Panc1 (cell line): ENCODE measurements around the gene HCFC1. TPM values are rescaled to one million over a fixed set of nuclear protein-coding genes. Genes with fewer than 3 reads are reported as not detected.

ENCODE experiments used
- ATAC-seq: fragments of 200-7000 bp; cut with Tn5 transposase; 2 replicates; pipeline ENCODE4 v1.9.1; 2020; ENCODE audit warnings: mild to moderate bottlenecking, moderate library complexity
- Bru-seq: library from RNA; stranded (reverse); fragments of 400-500 nt; gene quantifications from one replicate; lab custom pipeline; 2021; lab: Mats Ljungman, UMichigan
- BruChase-seq, 2 experiments: library from RNA; stranded (reverse); fragments of 400-500 nt; gene quantifications; one replicate each; lab custom pipeline; 2021; lab: Mats Ljungman, UMichigan
- BruUV-seq: library from RNA; stranded (reverse); fragments of 400-500 nt; replicated peaks from 2 replicates; lab custom pipeline; 2021; lab: Mats Ljungman, UMichigan
- CTCF ChIA-PET: fragments of 300-600 bp; sonication (Branson Sonifier 250); formaldehyde crosslinking; loops from one replicate; lab custom pipeline; 2022; ENCODE audit warnings: antibody characterized with exemption; lab: Charles Lee
- POLR2A ChIA-PET: fragments of 300-600 bp; sonication (Branson Sonifier 250); formaldehyde crosslinking; loops from one replicate; lab custom pipeline; 2022; ENCODE audit warnings: antibody characterized with exemption; lab: Charles Lee
- DNase-seq: peaks from one replicate; pipeline ENCODE4 v3.0.0-alpha.2; 2010; ENCODE audit warnings: low read depth, low spot score
- H3K27ac ChIP-seq: 2 replicates; pipeline ENCODE4 v1.5.1; 2011; ENCODE audit warnings: mild to moderate bottlenecking, low read length, inconsistent platforms
- H3K27me3 ChIP-seq: fragments of 200-500 bp; sonication (Bioruptor generic); 2 replicates; pipeline ENCODE4 v1.6.0; 2014; ENCODE audit warnings: low read length, inconsistent platforms; ENCODE audit not compliant: control insufficient read depth, insufficient read depth
- H3K36me3 ChIP-seq: fragments of 200-500 bp; sonication (Bioruptor generic); 2 replicates; pipeline ENCODE4 v1.5.1; 2014; ENCODE audit warnings: inconsistent platforms, mild to moderate bottlenecking, low read length, moderate library complexity; ENCODE audit not compliant: control insufficient read depth, insufficient read depth
- H3K4me1 ChIP-seq: 2 replicates; pipeline ENCODE4 v1.5.1; 2011; ENCODE audit warnings: inconsistent platforms, mild to moderate bottlenecking, low read length, moderate library complexity; ENCODE audit not compliant: control insufficient read depth, insufficient read depth
- H3K4me3 ChIP-seq, 2 experiments: 2 replicates each; pipeline ENCODE4 v1.5.1; 2011 to 2012; ENCODE audit warnings: low read depth in 2 of 2, low read length in 2 of 2, mild to moderate bottlenecking in 2 of 2, inconsistent platforms in 1 of 2, moderate library complexity in 1 of 2
- H3K9me3 ChIP-seq: fragments of 200-500 bp; sonication (Bioruptor generic); 2 replicates; pipeline ENCODE4 v1.5.1; 2014; ENCODE audit warnings: low read depth, mild to moderate bottlenecking, inconsistent platforms, low read length, moderate library complexity; ENCODE audit not compliant: control insufficient read depth, insufficient read depth
- CTCF ChIP-seq: fragments of 450-650 bp; IDR thresholded peaks from 2 replicates; pipeline ENCODE4 v1.5.1; 2017; ENCODE audit warnings: mild to moderate bottlenecking
- POLR2AphosphoS5 ChIP-seq: IDR thresholded peaks from 2 replicates; pipeline ENCODE4 v1.6.1; 2012; ENCODE audit warnings: mild to moderate bottlenecking, low read depth, low read length, moderate library complexity
- SIN3A ChIP-seq: IDR thresholded peaks from 2 replicates; pipeline ENCODE4 v1.6.1; 2012; ENCODE audit warnings: low read depth, mild to moderate bottlenecking, low read length, moderate library complexity, borderline replicate concordance; ENCODE audit not compliant: insufficient read depth
- TCF7L2 ChIP-seq: IDR thresholded peaks from 2 replicates; pipeline ENCODE4 v1.6.1; 2011; ENCODE audit warnings: mild to moderate bottlenecking, low read depth, low read length, inconsistent platforms
- in situ Hi-C: cut with HindIII; loops from 2 replicates; pipeline ENCODE4 v1.10.0; 2016; ENCODE audit warnings: low sequenced_read_pairs, low pct_unique_long_range_greater_than_20kb
- intact Hi-C: fragments of 100-400 bp; cut with micrococcal nuclease; formaldehyde crosslinking; loops from one replicate; pipeline ENCODE4 v1.10.0; 2022; ENCODE audit not compliant: unreplicated experiment
- long read RNA-seq: library from polyadenylated mRNA; unstranded; transcript quantifications from one replicate; pipeline ENCODE4 v2.0.0, GENCODE V29; 2021; ENCODE audit not compliant: unreplicated experiment
- polyA plus RNA-seq: library from polyadenylated mRNA; unstranded; fragments of >200 nt; gene quantifications from one replicate; pipeline ENCODE4 v1.2.1, GENCODE V29; 2012; ENCODE audit warnings: missing spikeins; ENCODE audit not compliant: insufficient read length
- total RNA-seq: library from RNA; stranded (reverse); gene quantifications from one replicate; pipeline ENCODE4 v1.2.1, GENCODE V29; 2021; ENCODE audit not compliant: unreplicated experiment
- TF ChIP-seq, protein P1 (sequence below), 2 experiments: IDR thresholded peaks; 2 replicates each; pipeline ENCODE4 v1.6.1; 2011 to 2012; ENCODE audit warnings: low read depth in 2 of 2, control low read depth in 1 of 2, low read length in 1 of 2, mild to moderate bottlenecking in 1 of 2, moderate library complexity in 1 of 2; ENCODE audit not compliant: insufficient read depth in 1 of 2

Gene HCFC1
- total RNA-seq, result 113 TPM
- 77.9 TPM for polyA plus RNA-seq
- percentile 88 among the genes with signal in this experiment for Bru-seq, nascent RNA
- BruChase-seq, experiment 1, labeled RNA remaining after a 2-hour chase, result percentile 95 among the genes with signal in this experiment
- BruChase-seq, experiment 2, labeled RNA remaining after a 6-hour chase, result percentile 98 among the genes with signal in this experiment
- long read RNA-seq, partial matches to known transcripts, result 66 of 67 reads
- long read RNA-seq, other reads (novel, unspliced or antisense), result 0 of 67 reads

GRCh38 chrX:153971450-153972367 lies at the start of gene HCFC1:
TSS of gene HCFC1 (minus strand) at chrX:153971818. CDS start at chrX:153970840, 978 bp downstream.
- ChIA-PET CTCF (interaction anchor here (0.7 kb wide), 1 partner anchor 481 kb away, joined by 3 read pairs; no protein-coding TSS in a partner anchor), POLR2A (interaction anchor here (0.9 kb wide), 1 partner anchor 126 kb away, joined by 3 read pairs; the partner anchor contains the start of gene MECP2)
- H3K27me3 ChIP-seq, result no peaks in the 10 kb centered on the region
- in situ Hi-C loops, result no loop called here
- no peaks in the 10 kb centered on the region; the same call in 1 of the 2 replicates for H3K36me3 ChIP-seq
- peak within 1 kb of the TSS; percentile 95 to 98 for H3K4me3 ChIP-seq
- BruUV-seq, result no TSS peak
- intact Hi-C loops, result no loop called here
- TF ChIP-seq SIN3A, result no peak; the same call in 1 of the 2 replicates
- no peak; the same call in none of the 2 replicates for TF ChIP-seq POLR2AphosphoS5
- peak; percentile 33 for TF ChIP-seq TCF7L2
- TF ChIP-seq CTCF, result no peak
- TF ChIP-seq, protein P1, sequence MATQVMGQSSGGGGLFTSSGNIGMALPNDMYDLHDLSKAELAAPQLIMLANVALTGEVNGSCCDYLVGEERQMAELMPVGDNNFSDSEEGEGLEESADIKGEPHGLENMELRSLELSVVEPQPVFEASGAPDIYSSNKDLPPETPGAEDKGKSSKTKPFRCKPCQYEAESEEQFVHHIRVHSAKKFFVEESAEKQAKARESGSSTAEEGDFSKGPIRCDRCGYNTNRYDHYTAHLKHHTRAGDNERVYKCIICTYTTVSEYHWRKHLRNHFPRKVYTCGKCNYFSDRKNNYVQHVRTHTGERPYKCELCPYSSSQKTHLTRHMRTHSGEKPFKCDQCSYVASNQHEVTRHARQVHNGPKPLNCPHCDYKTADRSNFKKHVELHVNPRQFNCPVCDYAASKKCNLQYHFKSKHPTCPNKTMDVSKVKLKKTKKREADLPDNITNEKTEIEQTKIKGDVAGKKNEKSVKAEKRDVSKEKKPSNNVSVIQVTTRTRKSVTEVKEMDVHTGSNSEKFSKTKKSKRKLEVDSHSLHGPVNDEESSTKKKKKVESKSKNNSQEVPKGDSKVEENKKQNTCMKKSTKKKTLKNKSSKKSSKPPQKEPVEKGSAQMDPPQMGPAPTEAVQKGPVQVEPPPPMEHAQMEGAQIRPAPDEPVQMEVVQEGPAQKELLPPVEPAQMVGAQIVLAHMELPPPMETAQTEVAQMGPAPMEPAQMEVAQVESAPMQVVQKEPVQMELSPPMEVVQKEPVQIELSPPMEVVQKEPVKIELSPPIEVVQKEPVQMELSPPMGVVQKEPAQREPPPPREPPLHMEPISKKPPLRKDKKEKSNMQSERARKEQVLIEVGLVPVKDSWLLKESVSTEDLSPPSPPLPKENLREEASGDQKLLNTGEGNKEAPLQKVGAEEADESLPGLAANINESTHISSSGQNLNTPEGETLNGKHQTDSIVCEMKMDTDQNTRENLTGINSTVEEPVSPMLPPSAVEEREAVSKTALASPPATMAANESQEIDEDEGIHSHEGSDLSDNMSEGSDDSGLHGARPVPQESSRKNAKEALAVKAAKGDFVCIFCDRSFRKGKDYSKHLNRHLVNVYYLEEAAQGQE (IDR thresholded peaks at IDR 0.05; ENCODE audit: insufficient read depth in 1 of 2, low read depth in 2 of 2, low read length in 1 of 2), result peak in 1 of 2 experiments; percentile 64; a peak in 1 of 4 replicates
- ATAC-seq, result peak; percentile 65
- peaks cover 35% of the 10 kb centered on the region for H3K4me1 ChIP-seq
- peak within 1 kb of the TSS; percentile 100 for H3K27ac ChIP-seq
- H3K9me3 ChIP-seq, result no peaks in the 10 kb centered on the region
- peak; percentile 71 for DNase-seq

- H3K4me1 ChIP-seq, result peaks cover 46% of the 10 kb centered on the region
- CTCF ChIA-PET, result no interaction called here
- no peak overlapping the region for H3K4me3 ChIP-seq
- in situ Hi-C loops, result no loop called here
- no peaks in the 10 kb centered on the region for H3K27me3 ChIP-seq
- intact Hi-C loops, result no loop called here
- no peaks in the 10 kb centered on the region for H3K36me3 ChIP-seq
- DNase-seq (no peak), ATAC-seq (peak; percentile 33)
- POLR2A ChIA-PET, result interaction anchor here (0.5 kb wide), 1 partner anchor 96 kb away, joined by 3 read pairs; no protein-coding TSS in a partner anchor
- TF ChIP-seq TCF7L2, result no peak
- TF ChIP-seq POLR2AphosphoS5, result no peak
- TF ChIP-seq CTCF, result no peak
- TF ChIP-seq, protein P1 (IDR thresholded peaks at IDR 0.05; ENCODE audit: insufficient read depth in 1 of 2, low read depth in 2 of 2, low read length in 1 of 2), result no peak
- TF ChIP-seq SIN3A, result no peak
- no TSS peak for BruUV-seq
- H3K9me3 ChIP-seq, result no peaks in the 10 kb centered on the region
- H3K27ac ChIP-seq, result peak overlapping the region; percentile 94
Observed at GRCh38 chrX:154021131-154021611, 49.6 kb upstream of the HCFC1 start.
